Hepatocyte (in vitro differentiated cells): ENCODE results near the gene SLC9A4. TPM values are rescaled to one million over a fixed set of nuclear protein-coding genes. Genes with fewer than 3 reads are reported as not detected.
A peak's percentile ranks its signal among the peaks of the same experiment; 100 is the strongest.

Experiments
- DNase-seq: peaks from one replicate; pipeline ENCODE4 v3.0.0-alpha.2; 2016; ENCODE audit warnings: low spot score
- H2AFZ ChIP-seq: fragments of 200-600 bp; sonication (generic); 2 replicates; pipeline ENCODE4 v1.6.0; 2016; ENCODE audit warnings: antibody characterized with exemption, mild to moderate bottlenecking
- H3K27ac ChIP-seq: fragments of 200-600 bp; sonication (generic); 2 replicates; pipeline ENCODE4 v1.5.1; 2016; ENCODE audit warnings: mild to moderate bottlenecking
- H3K27me3 ChIP-seq: fragments of 200-600 bp; sonication (generic); 2 replicates; pipeline ENCODE4 v1.6.1; 2016
- H3K36me3 ChIP-seq: fragments of 200-600 bp; sonication (generic); replicated peaks from 2 replicates; pipeline ENCODE4 v1.5.1; 2016; ENCODE audit warnings: low read depth; ENCODE audit not compliant: insufficient read depth
- H3K4me1 ChIP-seq: fragments of 200-600 bp; sonication (generic); 2 replicates; pipeline ENCODE4 v1.5.1; 2016; ENCODE audit warnings: mild to moderate bottlenecking, moderate library complexity; ENCODE audit not compliant: insufficient read depth
- H3K4me2 ChIP-seq: fragments of 200-600 bp; sonication (generic); 2 replicates; pipeline ENCODE4 v1.6.0; 2016
- H3K4me3 ChIP-seq: fragments of 200-600 bp; sonication (generic); 2 replicates; pipeline ENCODE4 v1.5.1; 2016; ENCODE audit warnings: mild to moderate bottlenecking
- H3K79me2 ChIP-seq: fragments of 200-600 bp; sonication (generic); 2 replicates; pipeline ENCODE4 v1.6.0; 2017; ENCODE audit warnings: mild to moderate bottlenecking
- H3K9me2 ChIP-seq: fragments of 200-600 bp; sonication (generic); replicated peaks from 2 replicates; pipeline ENCODE4 v1.6.0; 2017; ENCODE audit warnings: mild to moderate bottlenecking; ENCODE audit not compliant: insufficient read depth
- H3K9me3 ChIP-seq: fragments of 200-600 bp; sonication (generic); 2 replicates; pipeline ENCODE4 v1.5.1; 2016; ENCODE audit warnings: low read depth, mild to moderate bottlenecking
- H4K20me1 ChIP-seq: fragments of 200-600 bp; sonication (generic); 2 replicates; pipeline ENCODE4 v1.6.0; 2016; ENCODE audit warnings: mild to moderate bottlenecking; ENCODE audit not compliant: insufficient read depth, poor library complexity, severe bottlenecking
- CTCF ChIP-seq: fragments of 200-600 bp; sonication (generic); IDR thresholded peaks from 2 replicates; pipeline ENCODE4 v1.5.1; 2016; ENCODE audit warnings: antibody characterized with exemption, mild to moderate bottlenecking; ENCODE audit not compliant: poor library complexity
- EZH2 ChIP-seq: fragments of 200-600 bp; sonication (generic); IDR thresholded peaks from 2 replicates; pipeline ENCODE4 v1.6.1; 2016; ENCODE audit warnings: antibody characterized with exemption, mild to moderate bottlenecking, borderline replicate concordance
- EZH2phosphoT487 ChIP-seq: fragments of 200-600 bp; sonication (generic); IDR thresholded peaks from one replicate; pipeline ENCODE4 v1.6.1; 2018; ENCODE audit warnings: antibody characterized with exemption, mild to moderate bottlenecking, low read depth, moderate library complexity; ENCODE audit not compliant: unreplicated experiment, severe bottlenecking
- WGBS: methylation state at CpG from one replicate; pipeline ENCODE4 v1.1.6; 2016; ENCODE audit warnings: low lambda C conversion rate; ENCODE audit errors: missing lambda C conversion rate; 5-methylcytosine and 5-hydroxymethylcytosine counted together
- polyA plus RNA-seq: library from polyadenylated mRNA; unstranded; fragments of >200 nt; fragmentation: Nextera tagmentation; extraction: Ambion mirVana; gene quantifications from 2 replicates; pipeline ENCODE4 v1.2.1, GENCODE V29; 2016
- total RNA-seq: library from RNA; depleted of rRNA; stranded (reverse); fragments of >200 nt; gene quantifications from 2 replicates; pipeline ENCODE4 v1.2.3, GENCODE V29; 2014

The SLC9A4 gene
- total and polyA plus RNA-seq, 2 experiments from 2014 or later = 0.80 to 1.6 TPM

GRCh38 chr2:102513355-102513939 is 40.4 kb downstream of the SLC9A4 start:
- no peak for TF ChIP-seq EZH2phosphoT487
- TF ChIP-seq EZH2 = no peak
- no peak for TF ChIP-seq CTCF
- 95% methylated on average over 11 of the region's 11 CpGs for WGBS
- Histone ChIP-seq H3K4me1 (no peaks in the 10 kb centered on the region), H3K9me2 (no peaks in the 10 kb centered on the region), H3K36me3 (no peaks in the 10 kb centered on the region), H2AFZ (no peak overlapping the region), H3K79me2 (no peaks in the 10 kb centered on the region), H4K20me1 (no peaks in the 10 kb centered on the region), H3K9me3 (no peaks in the 10 kb centered on the region), H3K27ac (peak overlapping the region; percentile 12), H3K4me3 (no peak overlapping the region), H3K4me2 (no peak overlapping the region), H3K27me3 (no peaks in the 10 kb centered on the region)
- DNase-seq = no peak

- Histone ChIP-seq H3K4me3 (no peak overlapping the region), H4K20me1 (no peaks in the 10 kb centered on the region), H3K79me2 (no peaks in the 10 kb centered on the region), H3K27me3 (no peaks in the 10 kb centered on the region), H3K4me1 (no peaks in the 10 kb centered on the region), H2AFZ (no peak overlapping the region), H3K9me2 (no peaks in the 10 kb centered on the region), H3K9me3 (no peaks in the 10 kb centered on the region), H3K4me2 (no peak overlapping the region), H3K36me3 (no peaks in the 10 kb centered on the region), H3K27ac (peak overlapping the region; percentile 12)
- DNase-seq = peak; percentile 80
- TF ChIP-seq EZH2phosphoT487 (no peak), CTCF (no peak), EZH2 (no peak)
- 62% methylated on average over 7 of the region's 7 CpGs for WGBS
Observed at GRCh38 chr2:102514061-102514785, 41.2 kb downstream of the SLC9A4 start.

- H3K4me2 ChIP-seq = no peak overlapping the region
- H3K27ac ChIP-seq = no peak overlapping the region
- H2AFZ ChIP-seq = no peak overlapping the region
- TF ChIP-seq EZH2phosphoT487 (no peak), CTCF (no peak), EZH2 (no peak)
- 71% methylated on average over 5 of the region's 5 CpGs for WGBS
- H3K27me3 ChIP-seq = no peaks in the 10 kb centered on the region
- no peaks in the 10 kb centered on the region for H4K20me1 ChIP-seq
- H3K36me3 ChIP-seq = no peaks in the 10 kb centered on the region
- H3K9me3 ChIP-seq = no peaks in the 10 kb centered on the region
- no peaks in the 10 kb centered on the region for H3K79me2 ChIP-seq
- H3K4me1 ChIP-seq = no peaks in the 10 kb centered on the region
- no peak overlapping the region for H3K4me3 ChIP-seq
- no peak for DNase-seq
- H3K9me2 ChIP-seq = no peaks in the 10 kb centered on the region
Observed at GRCh38 chr2:102515851-102516250, 42.8 kb downstream of the SLC9A4 start.
